ENCODE data around the gene C10orf143. TPM values are rescaled to one million over a fixed set of nuclear protein-coding genes. Genes with fewer than 3 reads are reported as not detected.
A peak's percentile ranks its signal among the peaks of the same experiment; 100 is the strongest.
"Not testable (repeated sequence)": the region's sequence is repeated elsewhere in the genome, so short reads cannot be mapped to it uniquely, and the experiment has no call there.

The C10orf143 gene
- total RNA-seq, 4 donors from 2014 or later = 2.4 to 22.1 (median 7.7) TPM; not detected in 1

GRCh38 chr10:130111852-130112180 lies 1.2 kb upstream of the C10orf143 start:
- TF ChIP-seq CTCF (IDR thresholded peaks at IDR 0.05) (no peak), POLR2A (IDR thresholded peaks at IDR 0.05) (no peak)
- Histone ChIP-seq H3K36me3 (no peaks in the 10 kb centered on the region), H3K9me3 (no peaks in the 10 kb centered on the region), H3K27me3 (no peaks in the 10 kb centered on the region), H3K4me3 (peak overlapping the region; percentile 58 to 66), H3K27ac (peak overlapping the region; percentile 89 to 97), H3K4me1 (peaks cover 0 to 6% of the 10 kb centered on the region in 2 donors)
- intact Hi-C loops (cut with DNase I; ENCODE audit: low total_unique reads) = no loop called here
- no peak for DNase-seq

- Histone ChIP-seq H3K4me3 (peak overlapping the region; percentile 58 to 66), H3K4me1 (peaks cover 0 to 6% of the 10 kb centered on the region in 2 donors), H3K36me3 (no peaks in the 10 kb centered on the region), H3K9me3 (no peaks in the 10 kb centered on the region), H3K27ac (peak overlapping the region; percentile 89 to 97), H3K27me3 (no peaks in the 10 kb centered on the region)
- peak; percentile 95 to 97 for DNase-seq
- intact Hi-C loops (cut with DNase I; ENCODE audit: low total_unique reads) = no loop called here
- peak in 1 of 2 donors; percentile 61 for TF ChIP-seq POLR2A (IDR thresholded peaks at IDR 0.05)
- no peak for TF ChIP-seq CTCF (IDR thresholded peaks at IDR 0.05)
Observed at GRCh38 chr10:130111113-130111851, 652 bp upstream of the C10orf143 start.

GRCh38 chr10:130109796-130110245 lies 809 bp downstream of the C10orf143 start:
- TF ChIP-seq CTCF (IDR thresholded peaks at IDR 0.05) (peak; percentile 72 to 90 (median 75)), POLR2A (IDR thresholded peaks at IDR 0.05) (no peak)
- intact Hi-C loops (cut with DNase I; ENCODE audit: low total_unique reads) = no loop called here
- Histone ChIP-seq H3K4me1 (peaks cover 0 to 6% of the 10 kb centered on the region in 2 donors), H3K9me3 (no peaks in the 10 kb centered on the region), H3K27me3 (no peaks in the 10 kb centered on the region), H3K27ac (peak overlapping the region; percentile 89 to 97), H3K36me3 (no peaks in the 10 kb centered on the region), H3K4me3 (peak overlapping the region; percentile 58 to 66)
- DNase-seq = peak; percentile 70 to 88

- H3K27ac ChIP-seq = peak overlapping the region; percentile 16 to 97
- H3K9me3 ChIP-seq = no peaks in the 10 kb centered on the region
- no peaks in the 10 kb centered on the region for H3K27me3 ChIP-seq
- H3K36me3 ChIP-seq = no peaks in the 10 kb centered on the region
- peak overlapping the region; percentile 58 to 66 for H3K4me3 ChIP-seq
- no peak for DNase-seq
- no peak for TF ChIP-seq POLR2A (IDR thresholded peaks at IDR 0.05)
- no peak for TF ChIP-seq CTCF (IDR thresholded peaks at IDR 0.05)
- intact Hi-C loops (cut with DNase I; ENCODE audit: low total_unique reads) = no loop called here
- H3K4me1 ChIP-seq = peaks cover 0 to 6% of the 10 kb centered on the region in 2 donors
Observed at GRCh38 chr10:130108934-130109604, 1.6 kb downstream of the C10orf143 start.

- H3K36me3 ChIP-seq; intact Hi-C loops (cut with DNase I; ENCODE audit: low total_unique reads); H3K27me3 ChIP-seq; DNase-seq; H3K9me3 ChIP-seq; H3K27ac ChIP-seq; H3K4me1 ChIP-seq; H3K4me3 ChIP-seq: not testable (repeated sequence)
Observed at GRCh38 chr10:130108146-130108545, 2.5 kb downstream of the C10orf143 start.

Data from uterus (tissue), 4 donors.